Vagina (tissue), 2 donors: Measurements from ENCODE around the gene RPL7A.

Source experiments
- CTCF ChIP-seq, 3 experiments: fragments of 450-650 bp in 2 of 3; fragments of 200-600 bp in 1 of 3; sonication (generic) in 1 of 3; IDR thresholded peaks; one replicate each; pipeline ENCODE4 v1.5.1; 2017 to 2019; ENCODE audit warnings: antibody characterized with exemption in 3 of 3, mild to moderate bottlenecking in 2 of 3, moderate library complexity in 2 of 3
- POLR2A ChIP-seq, 2 donors: fragments of 450-650 bp; IDR thresholded peaks; one replicate each; pipeline ENCODE4 v1.6.1; 2017; ENCODE audit warnings: antibody characterized with exemption in 2 of 2, mild to moderate bottlenecking in 2 of 2, moderate library complexity in 2 of 2
- POLR2AphosphoS5 ChIP-seq, 2 donors: sonication (generic); formaldehyde crosslinking; IDR thresholded peaks; one replicate each; pipeline ENCODE4 v1.9.0; 2017; ENCODE audit warnings: antibody characterized with exemption in 2 of 2, mild to moderate bottlenecking in 2 of 2, low read depth in 1 of 2; ENCODE audit not compliant: insufficient read depth in 1 of 2

DNA sequence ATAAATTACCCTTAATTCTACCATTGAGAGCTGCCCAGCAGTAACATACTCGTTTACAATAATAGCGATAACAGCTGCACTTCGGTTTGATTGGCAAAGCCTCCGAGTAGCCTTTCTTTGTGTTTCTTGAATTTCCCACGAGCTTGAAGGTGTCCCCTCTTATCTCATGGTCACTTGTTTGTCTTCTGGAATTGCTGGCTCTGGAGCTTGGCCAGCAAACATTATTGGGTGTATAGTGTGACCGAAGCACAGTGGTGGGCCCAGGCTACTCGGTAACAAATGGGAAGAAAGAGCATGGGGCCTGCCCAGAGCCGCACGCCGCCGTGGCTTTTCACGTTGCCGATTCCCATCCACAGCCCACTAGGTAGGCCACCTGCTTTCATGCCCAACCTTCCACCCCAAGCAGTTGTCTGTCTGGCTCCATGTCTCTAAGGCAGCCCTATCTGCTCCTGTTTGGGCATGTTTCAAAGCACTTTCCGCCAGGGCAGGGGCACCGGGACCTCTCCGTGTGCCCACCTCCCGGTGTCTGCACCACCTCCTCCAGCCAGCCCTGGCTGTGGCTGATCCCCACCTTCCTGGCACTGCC is 36.8 kb downstream of the RPL7A start:
- TF ChIP-seq CTCF (IDR thresholded peaks at IDR 0.05), result no peak
- TF ChIP-seq POLR2A (IDR thresholded peaks at IDR 0.05), result no peak
- TF ChIP-seq POLR2AphosphoS5 (IDR thresholded peaks at IDR 0.05; ENCODE audit: insufficient read depth in 1 of 2, low read depth in 1 of 2), result no peak
